ENCODE results near the gene HEMK1.

Gene HEMK1

DNA sequence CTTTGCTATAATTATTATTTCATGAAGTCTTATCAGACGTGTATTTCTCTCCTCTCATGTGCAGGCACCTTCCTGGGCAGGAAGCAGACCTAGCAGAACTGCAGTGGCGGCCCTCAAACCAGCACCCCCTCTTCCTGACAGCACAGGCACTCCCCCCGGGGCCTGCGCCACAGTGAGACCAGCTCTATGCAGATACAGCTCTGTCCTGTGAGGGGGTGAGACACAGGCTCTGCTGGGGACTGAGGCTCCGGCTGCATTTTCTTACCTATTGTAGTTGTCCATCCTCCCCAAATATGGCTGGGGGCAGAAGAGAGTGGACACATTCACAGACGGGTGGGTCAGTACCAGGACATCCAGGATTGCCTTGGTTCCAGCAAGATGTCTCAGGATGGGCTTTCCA is 37.3 kb downstream of the HEMK1 start:
- TF ChIP-seq, protein P1, sequence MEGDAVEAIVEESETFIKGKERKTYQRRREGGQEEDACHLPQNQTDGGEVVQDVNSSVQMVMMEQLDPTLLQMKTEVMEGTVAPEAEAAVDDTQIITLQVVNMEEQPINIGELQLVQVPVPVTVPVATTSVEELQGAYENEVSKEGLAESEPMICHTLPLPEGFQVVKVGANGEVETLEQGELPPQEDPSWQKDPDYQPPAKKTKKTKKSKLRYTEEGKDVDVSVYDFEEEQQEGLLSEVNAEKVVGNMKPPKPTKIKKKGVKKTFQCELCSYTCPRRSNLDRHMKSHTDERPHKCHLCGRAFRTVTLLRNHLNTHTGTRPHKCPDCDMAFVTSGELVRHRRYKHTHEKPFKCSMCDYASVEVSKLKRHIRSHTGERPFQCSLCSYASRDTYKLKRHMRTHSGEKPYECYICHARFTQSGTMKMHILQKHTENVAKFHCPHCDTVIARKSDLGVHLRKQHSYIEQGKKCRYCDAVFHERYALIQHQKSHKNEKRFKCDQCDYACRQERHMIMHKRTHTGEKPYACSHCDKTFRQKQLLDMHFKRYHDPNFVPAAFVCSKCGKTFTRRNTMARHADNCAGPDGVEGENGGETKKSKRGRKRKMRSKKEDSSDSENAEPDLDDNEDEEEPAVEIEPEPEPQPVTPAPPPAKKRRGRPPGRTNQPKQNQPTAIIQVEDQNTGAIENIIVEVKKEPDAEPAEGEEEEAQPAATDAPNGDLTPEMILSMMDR (conservative IDR thresholded peaks at IDR 0.05; ENCODE audit: low read length) = no peak
- DNase-seq (ENCODE audit: low read depth) = no peak
- H3K4me3 ChIP-seq (ENCODE audit: low read length) = no peak overlapping the region

DNA sequence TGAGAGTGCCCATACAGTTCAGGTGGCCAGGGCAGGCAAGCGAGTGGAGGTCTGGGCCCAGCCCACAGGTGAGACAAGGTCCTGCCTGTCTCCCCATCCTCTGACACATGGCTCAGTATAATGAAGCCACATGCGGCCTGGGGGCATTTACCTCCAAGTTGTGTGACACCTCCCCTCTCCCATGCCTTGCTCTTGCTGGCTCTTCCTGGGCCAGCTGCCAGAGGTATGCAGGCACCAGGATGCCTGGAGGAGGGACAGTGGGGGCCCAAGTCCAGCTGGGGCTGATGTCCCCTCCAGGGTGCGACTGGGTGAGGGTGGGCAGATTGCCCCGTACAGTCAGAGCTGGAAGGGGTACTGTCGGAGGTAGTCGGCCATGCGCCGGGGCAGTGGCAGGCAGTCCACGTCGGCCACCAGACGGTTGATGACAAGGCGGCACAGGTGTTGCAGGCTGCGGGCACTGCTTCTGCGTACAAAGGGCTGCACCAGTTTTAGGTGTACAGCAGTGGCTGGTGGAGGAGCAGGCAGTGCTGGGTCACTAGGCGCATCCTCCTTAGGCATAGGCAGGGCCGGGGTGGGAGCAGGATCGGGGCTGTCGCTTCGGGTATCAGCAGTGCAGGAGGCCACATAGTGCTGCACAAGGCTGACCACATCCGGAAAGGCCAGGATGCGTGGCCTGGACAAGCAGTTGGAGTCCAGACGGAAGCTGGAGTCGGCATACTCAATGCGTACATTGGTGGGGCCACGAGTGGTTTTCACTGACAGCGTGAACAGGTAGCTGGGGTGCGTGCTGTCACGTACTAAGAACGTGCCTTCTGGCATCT is 38.2 kb downstream of the HEMK1 start:
- DNase-seq (ENCODE audit: low read depth) = no peak
- no peak overlapping the region for H3K4me3 ChIP-seq (ENCODE audit: low read length)
- TF ChIP-seq, protein P1 (conservative IDR thresholded peaks at IDR 0.05; ENCODE audit: low read length) = no peak

DNA sequence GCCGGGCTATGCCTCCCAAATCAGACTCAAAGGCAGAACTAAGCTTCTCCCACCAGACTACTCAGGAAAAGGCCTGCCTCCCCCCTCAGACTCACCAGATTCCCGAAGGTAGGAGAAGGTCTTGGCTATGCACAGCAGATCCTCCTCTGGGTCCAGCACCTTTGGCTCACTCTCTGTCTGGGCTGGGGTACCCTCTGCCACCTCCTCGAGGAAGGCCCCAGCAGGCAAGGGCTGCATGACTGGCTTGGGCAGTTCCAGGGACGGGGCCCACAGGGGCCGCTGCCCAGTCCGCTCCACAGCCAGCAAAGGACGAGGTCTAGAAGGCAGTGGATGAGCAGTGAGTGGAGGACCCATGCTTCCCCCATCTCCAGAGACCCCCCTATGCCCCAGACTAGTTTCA is 39.0 kb downstream of the HEMK1 start:
- H3K4me3 ChIP-seq (ENCODE audit: low read length) = no peak overlapping the region
- no peak for DNase-seq (ENCODE audit: low read depth)
- TF ChIP-seq, protein P1 (conservative IDR thresholded peaks at IDR 0.05; ENCODE audit: low read length) = no peak

DNA sequence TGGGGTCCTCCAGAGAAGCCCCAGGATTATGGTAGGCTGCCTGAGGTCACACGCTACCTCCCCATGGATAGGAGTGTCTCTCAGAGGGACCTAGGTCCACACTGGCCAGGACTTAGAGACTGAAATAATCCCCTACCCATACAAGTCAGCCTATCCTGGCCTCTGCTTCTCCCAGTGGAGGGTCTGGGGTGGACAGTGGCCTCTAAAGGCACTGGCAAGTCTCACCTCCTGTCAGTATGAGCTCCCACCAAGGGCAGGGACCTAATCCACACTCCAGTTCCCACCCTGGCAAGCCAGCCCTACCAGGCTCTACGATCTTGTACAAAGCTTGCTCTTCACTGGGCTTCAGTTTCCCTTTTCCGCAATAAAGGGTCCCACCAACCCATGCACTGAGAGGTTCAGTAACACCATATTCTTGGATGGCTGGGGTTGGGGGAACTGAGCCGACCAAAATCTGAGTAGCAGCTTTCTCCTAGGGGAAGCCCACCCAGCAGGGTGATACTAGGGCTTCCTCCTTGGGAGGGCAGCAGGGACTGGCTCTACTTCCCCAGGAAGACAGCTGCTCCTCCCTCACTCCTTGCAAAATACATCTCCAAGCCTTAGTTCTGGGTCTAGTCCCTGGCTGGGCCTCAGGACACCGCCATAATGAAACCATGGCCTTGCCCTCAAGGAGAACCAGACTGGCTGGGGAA is 39.9 kb downstream of the HEMK1 start:
- no peak for DNase-seq (ENCODE audit: low read depth)
- TF ChIP-seq, protein P1 (conservative IDR thresholded peaks at IDR 0.05; ENCODE audit: low read length) = no peak
- no peak overlapping the region for H3K4me3 ChIP-seq (ENCODE audit: low read length)

DNA sequence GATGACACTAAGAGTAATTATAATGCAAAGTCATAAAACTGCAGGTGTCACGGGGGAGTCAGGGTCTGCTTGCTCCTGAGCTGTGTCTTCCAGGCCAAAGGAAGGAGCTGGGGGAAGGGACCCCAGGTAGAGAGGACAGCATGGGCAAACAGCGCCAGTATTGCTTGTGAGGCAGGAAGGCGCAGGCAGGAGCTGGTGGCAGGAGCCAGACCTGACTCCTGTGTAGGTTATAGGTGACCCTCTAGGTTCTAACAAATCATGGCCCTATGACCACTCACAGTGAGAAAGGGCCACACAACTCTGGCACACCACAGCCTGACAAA is 40.4 kb downstream of the HEMK1 start:
- no peak overlapping the region for H3K4me3 ChIP-seq (ENCODE audit: low read length)
- TF ChIP-seq, protein P1 (conservative IDR thresholded peaks at IDR 0.05; ENCODE audit: low read length) = no peak
- no peak for DNase-seq (ENCODE audit: low read depth)

DNA sequence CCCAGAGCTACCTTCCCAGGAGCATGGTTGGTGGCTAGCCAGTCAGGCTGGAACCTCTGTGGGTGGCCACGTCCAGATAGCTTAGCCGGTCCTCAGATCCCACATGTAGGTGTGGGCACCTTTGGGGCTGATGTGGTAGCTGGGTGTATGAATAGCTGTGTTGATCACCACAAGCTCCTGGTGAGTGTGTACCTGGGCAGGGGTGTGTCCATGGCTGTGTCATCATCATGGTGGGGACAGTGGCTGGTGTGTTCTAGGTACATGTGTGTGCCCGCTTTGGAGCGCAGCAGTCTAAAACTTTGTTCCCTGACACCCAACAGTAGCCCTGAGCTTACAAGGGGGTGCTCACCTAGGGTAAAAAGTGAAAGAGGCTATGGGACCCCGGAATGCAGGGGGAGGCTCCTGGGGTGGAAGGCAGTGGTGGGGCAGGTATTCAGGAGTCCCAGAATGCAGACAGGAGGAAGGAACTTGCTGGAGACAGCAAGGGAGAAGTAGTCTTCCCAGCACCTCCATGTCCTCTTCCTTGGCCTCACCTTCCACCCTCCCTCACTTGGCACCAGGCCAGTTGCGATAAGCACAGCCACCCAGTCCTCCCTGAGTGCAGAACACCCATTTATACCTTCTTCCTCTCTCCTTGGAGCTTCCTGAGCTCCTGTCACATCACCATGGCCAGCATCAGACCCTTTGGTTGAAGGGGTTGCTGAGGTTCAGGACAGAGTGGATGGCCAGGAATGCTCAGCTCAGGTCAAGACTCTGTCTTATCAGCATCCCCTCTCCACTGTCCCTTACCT is 41.1 kb downstream of the HEMK1 start:
- H3K4me3 ChIP-seq (ENCODE audit: low read length) = peak overlapping the region; percentile 74
- TF ChIP-seq, protein P1 (conservative IDR thresholded peaks at IDR 0.05; ENCODE audit: low read length) = no peak
- DNase-seq (ENCODE audit: low read depth) = no peak
